Renal cortex interstitium (tissue), 11 donors: ENCODE measurements around the gene RAMAC. TPM values are rescaled to one million over a fixed set of nuclear protein-coding genes. Genes with fewer than 3 reads are reported as not detected.
"Not testable (repeated sequence)": the region's sequence is repeated elsewhere in the genome, so short reads cannot be mapped to it uniquely, and the experiment has no call there.

Experiments
- DNase-seq, 11 donors: peaks; one replicate each; pipeline ENCODE4 v3.0.0-alpha.2; 2013; ENCODE audit warnings: low read depth in 9 of 11, low spot score in 4 of 11; ENCODE audit errors: extremely low read depth in 1 of 11
- polyA plus RNA-seq, 3 donors: library from polyadenylated mRNA; unstranded; fragments of 120-200 nt; gene quantifications; one replicate each; pipeline ENCODE4 v1.2.1, GENCODE V29; 2013; ENCODE audit not compliant: insufficient read length in 3 of 3

The RAMAC gene
- polyA plus RNA-seq, 3 donors = 39.4 to 47.9 (median 42.9) TPM

- no peak for DNase-seq
Measured at GRCh38 chr15:82995938-82996337, 9.9 kb downstream of the RAMAC start.

- DNase-seq = no peak
Measured at GRCh38 chr15:82999426-82999825, 13.4 kb downstream of the RAMAC start.

GRCh38 chr15:82999905-83000671 is 14.1 kb downstream of the RAMAC start:
- DNase-seq = peak in 3 of 11 donors; percentile 16 to 38 (median 29)

GRCh38 chr15:83000672-83001031 is 14.6 kb downstream of the RAMAC start:
- DNase-seq = not testable (repeated sequence)

DNA sequence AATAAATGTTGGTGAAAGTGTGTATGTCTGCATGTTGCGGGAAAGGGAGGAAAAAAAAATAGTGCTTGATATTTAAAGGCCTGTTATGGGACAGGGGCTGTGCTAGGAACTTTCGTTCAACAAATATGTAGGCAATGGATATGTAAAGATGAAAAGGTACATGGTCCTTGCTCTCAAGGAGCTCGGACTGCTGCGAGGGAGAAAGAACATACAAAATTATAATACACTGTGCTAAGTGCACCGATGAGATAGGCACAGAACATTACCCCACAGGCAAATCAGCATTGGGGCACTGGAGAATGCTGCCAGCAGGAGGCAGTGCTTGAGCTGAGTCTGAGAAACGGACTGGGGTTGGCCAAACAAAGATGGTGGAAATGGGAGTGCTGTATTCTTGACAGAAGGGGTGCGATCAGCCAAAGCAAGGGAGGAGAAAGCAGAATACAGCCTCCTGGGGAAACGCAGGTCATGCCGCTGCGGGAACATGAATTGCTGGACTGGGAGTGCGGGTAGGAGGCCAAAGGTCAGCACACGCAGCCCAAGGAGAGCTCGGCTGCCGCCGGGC is 24.8 kb downstream of the RAMAC start:
- DNase-seq = peak in 10 of 11 donors; percentile 49 to 72 (median 62)

- DNase-seq = peak; percentile 74 to 89 (median 87)
Measured at GRCh38 chr15:83011271-83012075, 25.5 kb downstream of the RAMAC start, which contains the start of gene C15orf40. C15orf40 (minus strand) TSS chr15:83011639; CDS start chr15:83011607, 32 bp downstream.

DNA sequence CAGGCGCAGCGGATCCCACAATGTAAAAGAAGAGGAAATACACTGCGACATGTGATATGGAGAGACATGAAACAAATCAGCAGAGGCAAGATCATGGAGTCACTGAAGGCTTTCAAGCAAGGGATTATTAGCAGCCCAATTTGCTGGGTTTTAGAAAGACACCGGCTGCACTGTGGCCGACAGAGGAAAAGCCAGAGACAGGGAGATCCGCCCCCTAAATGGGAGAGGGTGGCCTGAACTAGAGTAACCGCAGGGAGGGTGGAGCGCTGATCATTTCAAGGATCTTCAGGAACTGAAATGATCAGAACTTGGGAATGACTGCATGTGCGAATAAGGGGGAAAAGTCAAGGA is 26.0 kb downstream of the RAMAC start:
- DNase-seq = no peak

DNA sequence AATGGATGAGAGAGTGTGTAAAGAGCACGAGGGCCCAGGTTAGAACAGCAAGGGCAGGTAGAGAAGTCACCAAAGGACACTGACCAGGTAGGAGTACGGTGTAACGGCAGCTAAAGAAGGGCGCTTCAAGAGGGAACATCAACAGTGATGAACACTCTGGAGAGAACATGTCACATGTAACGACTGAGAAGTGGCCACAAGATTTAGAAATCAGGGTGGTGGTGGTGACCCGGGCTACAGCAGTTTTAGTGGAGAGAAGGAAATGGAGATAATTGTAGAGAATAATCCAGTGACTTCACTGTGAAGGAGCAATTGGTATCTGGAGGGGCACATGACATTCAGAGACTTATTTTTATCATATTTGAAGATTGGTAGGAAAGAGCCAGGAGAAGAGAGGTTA is 26.6 kb downstream of the RAMAC start:
- no peak for DNase-seq

DNA sequence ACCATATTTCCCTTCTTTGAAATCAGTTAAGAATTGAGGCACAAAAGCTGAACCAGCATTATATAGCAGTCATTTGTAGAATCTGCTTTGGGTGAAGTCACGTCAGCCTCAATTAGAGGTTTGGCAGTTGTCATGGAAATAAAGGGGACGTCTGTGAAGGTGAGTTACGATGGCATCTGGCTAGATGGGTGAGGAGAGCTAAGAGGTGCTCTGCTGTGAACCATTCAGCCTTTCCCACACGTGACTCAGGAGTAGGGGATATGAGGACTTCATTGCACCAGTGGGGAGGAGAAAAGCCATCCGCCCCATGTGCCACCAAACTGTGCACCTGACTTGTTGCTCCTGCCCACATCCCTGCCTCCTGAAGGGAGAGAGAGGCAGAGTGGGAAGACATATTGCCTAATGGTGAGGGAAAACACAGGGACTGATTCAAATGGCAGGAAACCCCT is 28.2 kb downstream of the RAMAC start:
- no peak for DNase-seq

DNA sequence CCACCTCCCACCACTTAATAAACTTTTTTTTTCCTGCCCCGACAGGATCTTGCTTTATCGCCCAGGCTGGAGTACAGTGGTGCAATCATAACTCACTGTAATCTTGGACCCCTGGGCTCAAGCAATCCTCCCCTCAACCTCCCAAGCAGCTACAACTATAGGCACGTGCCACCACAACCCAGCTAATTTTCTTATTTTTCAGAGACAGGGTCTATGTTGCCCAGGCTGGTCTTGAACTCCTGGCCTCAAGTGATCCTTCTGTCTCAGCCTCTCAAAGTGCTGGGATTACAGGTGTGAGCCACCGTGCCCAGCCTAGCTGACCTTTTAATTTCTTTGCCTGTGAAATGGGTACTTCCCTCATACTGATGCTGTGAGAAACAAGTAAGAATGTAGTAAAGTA is 29.4 kb downstream of the RAMAC start:
- no peak for DNase-seq

DNA sequence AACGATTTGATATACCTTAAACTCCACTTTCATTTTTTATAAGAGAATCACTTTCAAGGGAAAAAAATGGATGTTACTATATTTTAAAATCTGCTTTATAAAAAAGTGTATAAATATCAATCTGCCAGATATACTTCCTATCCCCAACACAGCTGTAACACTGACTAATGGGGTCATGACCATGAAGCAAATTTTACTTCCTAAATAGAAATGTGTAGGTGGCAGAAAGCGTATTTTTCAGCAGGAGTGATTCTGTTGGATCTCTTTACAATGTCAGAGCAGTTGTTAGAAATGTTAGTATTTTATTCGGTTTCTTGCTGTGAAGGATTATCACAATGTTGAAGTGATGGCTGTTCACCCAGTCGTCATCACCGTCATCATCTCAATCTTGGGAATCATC is 30.9 kb downstream of the RAMAC start:
- DNase-seq = no peak

GRCh38 chr15:83018436-83018835 is 32.4 kb downstream of the RAMAC start:
- DNase-seq = no peak

GRCh38 chr15:83030021-83030420 is 44.0 kb downstream of the RAMAC start:
- DNase-seq = no peak

DNA sequence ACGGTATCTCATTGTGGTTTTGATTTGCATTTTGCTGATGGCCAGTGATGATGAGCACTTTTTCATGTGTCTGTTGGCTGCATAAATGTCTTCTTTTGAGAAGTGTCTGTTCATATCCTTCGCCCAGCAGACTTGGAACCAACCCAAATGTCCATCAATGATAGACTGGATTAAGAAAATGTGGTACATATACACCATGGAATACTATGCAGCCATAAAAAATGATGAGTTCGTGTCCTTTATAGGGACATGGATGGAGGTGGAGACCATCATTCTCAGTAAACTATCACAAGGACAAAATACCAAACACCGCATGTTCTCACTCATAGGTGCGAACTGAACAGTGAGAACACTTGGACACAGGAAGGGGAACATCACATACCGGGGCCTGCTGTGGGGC is 45.2 kb downstream of the RAMAC start:
- DNase-seq = not testable (repeated sequence)

DNA sequence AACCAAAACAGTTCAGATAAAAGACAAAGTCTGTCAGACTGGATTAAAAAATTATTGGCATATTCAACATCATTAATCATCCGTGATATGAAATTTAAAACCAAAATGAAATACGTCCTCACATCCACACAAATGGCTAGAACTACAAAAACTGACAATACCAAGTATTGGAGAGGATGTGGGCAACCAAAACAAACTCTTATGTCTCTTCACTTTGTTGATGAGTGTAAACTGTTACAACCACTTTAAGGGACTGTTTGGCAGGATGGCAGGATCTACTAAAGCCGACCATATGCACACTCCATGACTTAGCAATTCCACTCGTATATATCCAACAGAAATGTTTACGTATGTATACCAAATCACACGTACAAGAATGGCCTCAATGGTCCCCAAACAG is 50.2 kb downstream of the RAMAC start:
- no peak for DNase-seq

GRCh38 chr15:83039206-83039605 is 53.2 kb downstream of the RAMAC start:
- no peak for DNase-seq
